ENCODE measurements around the gene OVOL2.

Gene OVOL2

GRCh38 chr20:18055261-18055660 is 2.5 kb downstream of the OVOL2 start:
- H3K4me3 ChIP-seq (ENCODE audit: low read length), result peak overlapping the region; percentile 52; the same call in 1 of the 2 replicates
- H3K27ac ChIP-seq (ENCODE audit: low read length), result no peak overlapping the region
- no peak overlapping the region for H3K9ac ChIP-seq (ENCODE audit: low read depth, low read length)
- peaks cover 16% of the 10 kb centered on the region; the same call in 1 of the 2 replicates for H3K4me1 ChIP-seq (ENCODE audit: insufficient read depth, low read length)
- H3K36me3 ChIP-seq (ENCODE audit: insufficient read depth, low read depth, low read length), result no peaks in the 10 kb centered on the region
- no peaks in the 10 kb centered on the region for H3K9me3 ChIP-seq (ENCODE audit: insufficient read depth, low read depth, low read length)
- H3K27me3 ChIP-seq (ENCODE audit: insufficient read depth, low read length), result peaks cover 74% of the 10 kb centered on the region

GRCh38 chr20:18052856-18053255 is 4.9 kb downstream of the OVOL2 start:
- no peak overlapping the region for H3K27ac ChIP-seq (ENCODE audit: low read length)
- H3K4me3 ChIP-seq (ENCODE audit: low read length), result no peak overlapping the region
- no peaks in the 10 kb centered on the region for H3K9me3 ChIP-seq (ENCODE audit: insufficient read depth, low read depth, low read length)
- H3K36me3 ChIP-seq (ENCODE audit: insufficient read depth, low read depth, low read length), result no peaks in the 10 kb centered on the region
- peaks cover 50% of the 10 kb centered on the region for H3K27me3 ChIP-seq (ENCODE audit: insufficient read depth, low read length)
- H3K4me1 ChIP-seq (ENCODE audit: insufficient read depth, low read length), result peaks cover 6% of the 10 kb centered on the region; the same call in 1 of the 2 replicates
- H3K9ac ChIP-seq (ENCODE audit: low read depth, low read length), result no peak overlapping the region

DNA sequence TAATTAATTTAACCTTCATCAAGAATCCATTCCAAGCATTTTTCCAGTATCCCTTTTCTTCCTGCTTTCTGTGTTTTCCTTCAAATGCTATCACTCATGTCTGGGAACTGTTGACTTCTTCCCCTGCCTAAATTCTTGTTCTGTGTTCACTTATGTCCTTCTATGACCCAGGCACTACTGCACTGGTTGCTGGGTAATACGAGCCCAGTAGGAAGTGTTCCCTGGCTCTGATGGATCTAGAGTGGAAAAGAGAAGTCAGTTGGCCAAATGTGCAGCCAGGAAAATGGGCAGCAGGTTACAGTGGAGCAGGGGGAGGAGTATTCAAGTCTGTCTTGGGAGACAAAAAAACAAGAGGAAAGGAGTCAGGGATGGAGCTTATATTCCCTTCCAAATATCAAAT is 7.1 kb downstream of the OVOL2 start:
- H3K27me3 ChIP-seq (ENCODE audit: insufficient read depth, low read length), result peaks cover 28% of the 10 kb centered on the region
- peaks cover 6% of the 10 kb centered on the region; the same call in 1 of the 2 replicates for H3K4me1 ChIP-seq (ENCODE audit: insufficient read depth, low read length)
- no peak overlapping the region for H3K4me3 ChIP-seq (ENCODE audit: low read length)
- H3K27ac ChIP-seq (ENCODE audit: low read length), result no peak overlapping the region
- no peaks in the 10 kb centered on the region for H3K9me3 ChIP-seq (ENCODE audit: insufficient read depth, low read depth, low read length)
- H3K9ac ChIP-seq (ENCODE audit: low read depth, low read length), result no peak overlapping the region
- no peaks in the 10 kb centered on the region for H3K36me3 ChIP-seq (ENCODE audit: insufficient read depth, low read depth, low read length)

DNA sequence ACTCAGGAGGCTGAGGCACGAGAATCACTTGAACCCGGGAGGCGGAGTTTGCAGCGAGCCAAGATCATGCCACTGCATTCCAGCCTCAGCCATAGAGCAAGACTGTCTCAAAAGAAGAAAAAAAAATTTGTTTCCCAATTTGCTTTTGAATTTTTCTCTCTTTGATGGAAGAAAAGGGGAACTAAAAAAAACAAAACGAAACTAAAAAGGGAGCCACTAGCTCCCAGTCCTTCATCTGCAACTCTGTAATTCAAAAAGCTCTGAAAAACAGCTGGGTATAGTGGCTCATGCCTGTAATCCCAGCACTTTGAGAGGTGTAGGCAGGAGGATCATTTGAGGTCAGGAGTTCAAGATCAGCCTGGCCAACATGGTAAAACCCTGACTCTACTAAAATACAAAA is 9.5 kb downstream of the OVOL2 start:
- H3K9me3 ChIP-seq (ENCODE audit: insufficient read depth, low read depth, low read length), result no peaks in the 10 kb centered on the region
- 0 out of 2 replicates have a peak, but pooled peaks cover 7% of the 10 kb centered on the region for H3K27me3 ChIP-seq (ENCODE audit: insufficient read depth, low read length)
- no peak overlapping the region for H3K4me3 ChIP-seq (ENCODE audit: low read length)
- no peaks in the 10 kb centered on the region for H3K36me3 ChIP-seq (ENCODE audit: insufficient read depth, low read depth, low read length)
- no peaks in the 10 kb centered on the region for H3K4me1 ChIP-seq (ENCODE audit: insufficient read depth, low read length)
- no peak overlapping the region for H3K27ac ChIP-seq (ENCODE audit: low read length)
- H3K9ac ChIP-seq (ENCODE audit: low read depth, low read length), result no peak overlapping the region

- Histone ChIP-seq H3K27ac (ENCODE audit: low read length) (no peak overlapping the region), H3K9ac (ENCODE audit: low read depth, low read length) (no peak overlapping the region), H3K27me3 (ENCODE audit: insufficient read depth, low read length) (no peaks in the 10 kb centered on the region), H3K9me3 (ENCODE audit: insufficient read depth, low read depth, low read length) (no peaks in the 10 kb centered on the region), H3K36me3 (ENCODE audit: insufficient read depth, low read depth, low read length) (no peaks in the 10 kb centered on the region), H3K4me3 (ENCODE audit: low read length) (no peak overlapping the region), H3K4me1 (ENCODE audit: insufficient read depth, low read length) (no peaks in the 10 kb centered on the region)
Measured at GRCh38 chr20:18046535-18046934, 11.2 kb downstream of the OVOL2 start.

DNA sequence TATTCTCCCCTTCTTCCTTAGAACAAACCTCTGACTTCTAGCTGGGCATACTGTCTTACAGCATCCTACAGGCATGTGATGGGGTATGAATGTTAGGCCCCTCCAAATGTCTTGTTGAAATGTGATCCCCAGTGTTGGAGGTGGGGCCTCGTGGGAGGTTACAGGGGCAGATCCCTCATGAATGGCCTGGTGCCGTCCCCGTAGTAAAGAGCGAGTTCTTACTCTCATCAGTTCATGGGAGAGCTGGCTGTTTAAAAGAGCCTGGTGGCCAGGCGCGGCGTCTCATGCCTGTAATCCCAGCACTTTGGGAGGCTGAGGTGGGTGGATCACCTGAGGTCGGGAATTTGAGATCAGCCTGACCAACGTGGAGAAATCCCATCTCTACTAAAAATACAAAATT is 15.5 kb downstream of the OVOL2 start:
- no peaks in the 10 kb centered on the region for H3K36me3 ChIP-seq (ENCODE audit: insufficient read depth, low read depth, low read length)
- H3K27me3 ChIP-seq (ENCODE audit: insufficient read depth, low read length), result no peaks in the 10 kb centered on the region
- no peak overlapping the region for H3K9ac ChIP-seq (ENCODE audit: low read depth, low read length)
- no peaks in the 10 kb centered on the region for H3K4me1 ChIP-seq (ENCODE audit: insufficient read depth, low read length)
- H3K27ac ChIP-seq (ENCODE audit: low read length), result no peak overlapping the region
- no peaks in the 10 kb centered on the region for H3K9me3 ChIP-seq (ENCODE audit: insufficient read depth, low read depth, low read length)
- no peak overlapping the region for H3K4me3 ChIP-seq (ENCODE audit: low read length)

DNA sequence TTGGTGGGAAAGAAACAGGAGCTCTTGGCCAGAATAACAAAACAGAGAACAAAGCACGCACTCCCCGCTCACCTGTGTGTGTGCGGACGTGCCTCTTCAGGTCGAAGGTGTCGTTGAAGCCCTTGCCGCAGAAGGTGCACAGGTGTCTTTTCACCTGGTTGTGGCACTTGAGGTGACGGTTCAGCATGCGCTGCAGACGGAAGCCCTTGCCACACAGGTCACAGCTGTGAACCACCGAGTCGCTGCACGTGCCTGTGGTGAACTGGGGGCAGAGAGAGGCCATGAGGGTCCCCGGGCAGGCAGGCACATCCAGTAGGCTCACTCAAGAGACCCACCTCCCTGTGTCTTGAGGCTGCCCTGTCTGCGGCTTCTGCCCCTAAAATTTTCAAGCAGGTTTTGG is 16.3 kb downstream of the OVOL2 start:
- Histone ChIP-seq H3K4me3 (ENCODE audit: low read length) (no peak overlapping the region), H3K4me1 (ENCODE audit: insufficient read depth, low read length) (no peaks in the 10 kb centered on the region), H3K9me3 (ENCODE audit: insufficient read depth, low read depth, low read length) (no peaks in the 10 kb centered on the region), H3K9ac (ENCODE audit: low read depth, low read length) (no peak overlapping the region), H3K27me3 (ENCODE audit: insufficient read depth, low read length) (no peaks in the 10 kb centered on the region), H3K36me3 (ENCODE audit: insufficient read depth, low read depth, low read length) (no peaks in the 10 kb centered on the region), H3K27ac (ENCODE audit: low read length) (no peak overlapping the region)

GRCh38 chr20:18039063-18039462 is 18.7 kb downstream of the OVOL2 start:
- H3K27me3 ChIP-seq (ENCODE audit: insufficient read depth, low read length), result no peaks in the 10 kb centered on the region
- no peak overlapping the region for H3K27ac ChIP-seq (ENCODE audit: low read length)
- no peaks in the 10 kb centered on the region for H3K4me1 ChIP-seq (ENCODE audit: insufficient read depth, low read length)
- H3K36me3 ChIP-seq (ENCODE audit: insufficient read depth, low read depth, low read length), result no peaks in the 10 kb centered on the region
- no peaks in the 10 kb centered on the region for H3K9me3 ChIP-seq (ENCODE audit: insufficient read depth, low read depth, low read length)
- no peak overlapping the region for H3K4me3 ChIP-seq (ENCODE audit: low read length)
- no peak overlapping the region for H3K9ac ChIP-seq (ENCODE audit: low read depth, low read length)

- Histone ChIP-seq H3K9ac (ENCODE audit: low read depth, low read length) (no peak overlapping the region), H3K4me3 (ENCODE audit: low read length) (no peak overlapping the region), H3K9me3 (ENCODE audit: insufficient read depth, low read depth, low read length) (no peaks in the 10 kb centered on the region), H3K4me1 (ENCODE audit: insufficient read depth, low read length) (peaks cover 7% of the 10 kb centered on the region; the same call in 1 of the 2 replicates), H3K36me3 (ENCODE audit: insufficient read depth, low read depth, low read length) (no peaks in the 10 kb centered on the region), H3K27me3 (ENCODE audit: insufficient read depth, low read length) (no peaks in the 10 kb centered on the region), H3K27ac (ENCODE audit: low read length) (no peak overlapping the region)
Measured at GRCh38 chr20:18034039-18034438, 23.7 kb downstream of the OVOL2 start.

DNA sequence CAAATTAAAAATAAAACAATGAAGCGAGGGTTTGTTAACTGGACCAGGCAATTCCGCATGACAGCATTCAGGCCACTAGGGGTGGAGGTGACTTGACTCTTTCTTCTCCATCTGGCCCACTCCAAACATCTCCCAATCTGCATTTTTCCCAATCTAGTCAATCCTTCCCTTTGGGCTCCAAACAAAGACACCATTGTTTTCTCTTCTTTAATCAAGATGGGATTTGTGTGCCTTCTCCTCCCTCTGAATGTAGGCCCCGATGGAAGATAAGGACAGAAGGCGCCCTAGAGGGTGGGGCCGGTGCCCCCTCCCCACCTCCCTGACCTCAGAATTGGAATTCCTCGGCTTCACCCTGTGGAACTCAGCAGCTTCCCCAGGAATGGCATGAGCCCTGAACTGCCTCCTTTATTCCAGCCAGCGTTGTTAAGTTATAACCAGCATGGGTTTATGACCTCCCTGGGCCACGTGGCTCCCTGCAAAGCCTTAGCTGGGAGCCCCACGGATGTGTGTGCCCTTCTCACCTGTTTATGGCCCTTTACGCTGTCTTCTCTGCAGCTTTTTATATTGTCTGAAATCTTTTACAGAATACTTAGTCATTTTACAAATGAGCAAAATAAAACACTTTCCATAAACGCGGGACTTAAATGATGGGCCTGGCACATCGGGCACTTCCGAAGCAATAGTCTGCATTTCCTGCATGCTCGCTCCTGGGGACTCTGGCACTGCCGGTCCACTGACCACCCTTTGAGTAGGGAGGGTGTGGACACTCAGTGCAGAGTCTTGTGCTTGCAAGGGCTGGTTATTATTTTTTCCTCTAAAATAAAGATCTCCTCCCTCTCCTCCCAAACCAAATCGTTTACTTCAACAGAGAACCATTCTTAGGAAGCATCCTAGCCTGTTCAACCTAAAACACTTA is 24.5 kb downstream of the OVOL2 start:
- Histone ChIP-seq H3K27me3 (ENCODE audit: insufficient read depth, low read length) (no peaks in the 10 kb centered on the region), H3K9ac (ENCODE audit: low read depth, low read length) (no peak overlapping the region; the same call in 1 of the 2 replicates), H3K4me3 (ENCODE audit: low read length) (no peak overlapping the region), H3K4me1 (ENCODE audit: insufficient read depth, low read length) (peaks cover 7% of the 10 kb centered on the region; the same call in 1 of the 2 replicates), H3K36me3 (ENCODE audit: insufficient read depth, low read depth, low read length) (no peaks in the 10 kb centered on the region), H3K27ac (ENCODE audit: low read length) (no peak overlapping the region), H3K9me3 (ENCODE audit: insufficient read depth, low read depth, low read length) (no peaks in the 10 kb centered on the region)

- no peaks in the 10 kb centered on the region for H3K27me3 ChIP-seq (ENCODE audit: insufficient read depth, low read length)
- H3K4me3 ChIP-seq (ENCODE audit: low read length), result no peak overlapping the region
- H3K27ac ChIP-seq (ENCODE audit: low read length), result no peak overlapping the region
- H3K4me1 ChIP-seq (ENCODE audit: insufficient read depth, low read length), result peaks cover 7% of the 10 kb centered on the region; the same call in 1 of the 2 replicates
- H3K9me3 ChIP-seq (ENCODE audit: insufficient read depth, low read depth, low read length), result no peaks in the 10 kb centered on the region
- no peaks in the 10 kb centered on the region for H3K36me3 ChIP-seq (ENCODE audit: insufficient read depth, low read depth, low read length)
- H3K9ac ChIP-seq (ENCODE audit: low read depth, low read length), result no peak overlapping the region
Measured at GRCh38 chr20:18031888-18032509, 25.7 kb downstream of the OVOL2 start.

GRCh38 chr20:18031050-18031449 is 26.7 kb downstream of the OVOL2 start:
- Histone ChIP-seq H3K4me3 (ENCODE audit: low read length) (no peak overlapping the region), H3K27ac (ENCODE audit: low read length) (no peak overlapping the region), H3K9ac (ENCODE audit: low read depth, low read length) (no peak overlapping the region), H3K9me3 (ENCODE audit: insufficient read depth, low read depth, low read length) (no peaks in the 10 kb centered on the region), H3K36me3 (ENCODE audit: insufficient read depth, low read depth, low read length) (no peaks in the 10 kb centered on the region), H3K27me3 (ENCODE audit: insufficient read depth, low read length) (no peaks in the 10 kb centered on the region), H3K4me1 (ENCODE audit: insufficient read depth, low read length) (peaks cover 7% of the 10 kb centered on the region; the same call in 1 of the 2 replicates)

Measured in iPS-20b (cell line).